Hematopoietic multipotent progenitor cell treated with erythropoietin and hydrocortisone succinate and interleukin-3 and kit ligand, for 4 days (in vitro differentiated cells): ENCODE measurements around the gene CELA3B.
A peak's percentile ranks its signal among the peaks of the same experiment; 100 is the strongest.
"Not testable (repeated sequence)": the region's sequence is repeated elsewhere in the genome, so short reads cannot be mapped to it uniquely, and the experiment has no call there.

Source experiments
- DNase-seq: peaks from one replicate; pipeline ENCODE4 v3.0.0-alpha.2; 2015

The CELA3B gene

GRCh38 chr1:21980515-21981220 lies 3.8 kb downstream of the CELA3B start:
- DNase-seq = peak; percentile 59

GRCh38 chr1:21981253-21981652 lies 4.4 kb downstream of the CELA3B start:
- DNase-seq = not testable (repeated sequence)

- DNase-seq = not testable (repeated sequence)
Observed at GRCh38 chr1:21982122-21982521, 5.3 kb downstream of the CELA3B start.

- DNase-seq = not testable (repeated sequence)
Observed at GRCh38 chr1:21983539-21983938, 6.7 kb downstream of the CELA3B start.

- not testable (repeated sequence) for DNase-seq
Observed at GRCh38 chr1:21985893-21986292, 9.1 kb downstream of the CELA3B start.

GRCh38 chr1:21986386-21986785 lies 9.6 kb downstream of the CELA3B start:
- DNase-seq = not testable (repeated sequence)

- not testable (repeated sequence) for DNase-seq
Observed at GRCh38 chr1:21989672-21990393, 13.0 kb downstream of the CELA3B start.

GRCh38 chr1:21992186-21992585 lies 15.4 kb downstream of the CELA3B start:
- DNase-seq = not testable (repeated sequence)

- DNase-seq = not testable (repeated sequence)
Observed at GRCh38 chr1:21994716-21995115, 17.9 kb downstream of the CELA3B start.

- DNase-seq = not testable (repeated sequence)
Observed at GRCh38 chr1:21996663-21996970, 19.8 kb downstream of the CELA3B start.

GRCh38 chr1:21997891-21998623 lies 21.2 kb downstream of the CELA3B start:
- DNase-seq = not testable (repeated sequence)

GRCh38 chr1:21998624-21999294 lies 21.9 kb downstream of the CELA3B start:
- DNase-seq = not testable (repeated sequence)

- not testable (repeated sequence) for DNase-seq
Observed at GRCh38 chr1:21999645-22000044, 22.8 kb downstream of the CELA3B start.

GRCh38 chr1:22001409-22001808 lies 24.6 kb downstream of the CELA3B start, which contains the start of gene CELA3A:
TSS of gene CELA3A (plus strand) at chr1:22001657. CDS start at chr1:22001675, 18 bp downstream.
- DNase-seq = no peak

- not testable (repeated sequence) for DNase-seq
Observed at GRCh38 chr1:22002461-22002860, 25.6 kb downstream of the CELA3B start.

GRCh38 chr1:22002875-22003274 lies 26.1 kb downstream of the CELA3B start:
- DNase-seq = not testable (repeated sequence)

GRCh38 chr1:22003959-22004358 lies 27.1 kb downstream of the CELA3B start:
- not testable (repeated sequence) for DNase-seq

- peak; percentile 78 for DNase-seq
Observed at GRCh38 chr1:22005261-22006149, 28.7 kb downstream of the CELA3B start.

GRCh38 chr1:22006736-22007135 lies 29.9 kb downstream of the CELA3B start:
- DNase-seq = not testable (repeated sequence)

GRCh38 chr1:22007262-22007661 lies 30.4 kb downstream of the CELA3B start:
- DNase-seq = not testable (repeated sequence)

- DNase-seq = not testable (repeated sequence)
Observed at GRCh38 chr1:22009566-22009965, 32.7 kb downstream of the CELA3B start.

- DNase-seq = not testable (repeated sequence)
Observed at GRCh38 chr1:22012752-22013151, 35.9 kb downstream of the CELA3B start.
